ENCODE measurements around the gene SNX15. TPM values are rescaled to one million over a fixed set of nuclear protein-coding genes. Genes with fewer than 3 reads are reported as not detected.
"Not testable (repeated sequence)": the region's sequence is repeated elsewhere in the genome, so short reads cannot be mapped to it uniquely, and the experiment has no call there.

Gene SNX15
- total RNA-seq (2022): 18.0 and 21.0 TPM in 2 replicates
- Bru-seq, nascent RNA: not detected
- BruChase-seq, experiment 1, labeled RNA remaining after a 6-hour chase: percentile 36 among the genes with signal in this experiment
- BruChase-seq, experiment 2, labeled RNA remaining after a 2-hour chase: percentile 35 among the genes with signal in this experiment
- long read RNA-seq, transcript SNX15-202 (8 exons, 1,939 nt): major isoform, 74 of 76 reads
- long read RNA-seq, partial matches to known transcripts: 0 of 76 reads
- long read RNA-seq, other reads (novel, unspliced or antisense): 1 of 76 reads

- H3K9me3 Mint-ChIP-seq (ENCODE audit: unreplicated experiment): no peaks in the 10 kb centered on the region
- DNase-seq (ENCODE audit: unreplicated experiment): peak; percentile 97
- H3K27ac Mint-ChIP-seq (ENCODE audit: low read depth, unreplicated experiment): peak within 1 kb of the TSS; percentile 30
- peak; percentile 71 for TF ChIP-seq CTCF (IDR thresholded peaks at IDR 0.05; ENCODE audit: unreplicated experiment)
- peak within 1 kb of the TSS; percentile 75 for H3K4me3 Mint-ChIP-seq (ENCODE audit: unreplicated experiment)
- no peaks in the 10 kb centered on the region for H3K27me3 Mint-ChIP-seq (ENCODE audit: insufficient read depth, unreplicated experiment)
- peaks cover 7% of the 10 kb centered on the region for H3K4me1 Mint-ChIP-seq (ENCODE audit: insufficient read depth, unreplicated experiment)
- POLR2A ChIA-PET: interaction anchor here (0.8 to 3.7 kb wide), 16 partner anchors 9 to 590 kb away, joined by 3 to 28 read pairs (median 4); partner anchors contain the start of genes ARL2, FAU, MRPL49 and SAC3D1
- BruUV-seq (replicated peaks): TSS peak; percentile 72
- H3K36me3 Mint-ChIP-seq (ENCODE audit: insufficient read depth, unreplicated experiment): peaks cover 11% of the 10 kb centered on the region
- intact Hi-C loops (cut with micrococcal nuclease): loop anchor here (5.0 kb wide), 2 partner anchors 55 to 110 kb away; partner anchors contain the start of genes ATG2A, CDCA5 and ZFPL1
- CTCF ChIA-PET: interaction anchor here (0.6 to 5.9 kb wide), 10 partner anchors 12 to 239 kb away, joined by 3 to 64 read pairs (median 3); partner anchors contain the start of genes ARL2, SAC3D1 and ZNHIT2
Observed at GRCh38 chr11:65027213-65028067, at the start of gene SNX15. Gene SNX15 (plus strand): TSS chr11:65027439. CDS start chr11:65027538, 99 bp downstream.

GRCh38 chr11:64983339-64983738, 43.9 kb upstream of the SNX15 start:
- POLR2A ChIA-PET: not testable (repeated sequence)

GRCh38 chr11:64987998-64988854, 39.0 kb upstream of the SNX15 start:
- intact Hi-C loops (cut with micrococcal nuclease): no loop called here
- BruUV-seq (replicated peaks): no TSS peak
- POLR2A ChIA-PET: no interaction called here
- Mint-ChIP-seq H3K4me3 (ENCODE audit: unreplicated experiment) (no peak overlapping the region), H3K36me3 (ENCODE audit: insufficient read depth, unreplicated experiment) (no peaks in the 10 kb centered on the region), H3K4me1 (ENCODE audit: insufficient read depth, unreplicated experiment) (no peaks in the 10 kb centered on the region), H3K27ac (ENCODE audit: low read depth, unreplicated experiment) (no peak overlapping the region), H3K27me3 (ENCODE audit: insufficient read depth, unreplicated experiment) (no peaks in the 10 kb centered on the region), H3K9me3 (ENCODE audit: unreplicated experiment) (no peaks in the 10 kb centered on the region)
- TF ChIP-seq CTCF (IDR thresholded peaks at IDR 0.05; ENCODE audit: unreplicated experiment): no peak
- CTCF ChIA-PET: no interaction called here
- no peak for DNase-seq (ENCODE audit: unreplicated experiment)

More at GRCh38 chr11:64983339-64983738, 43.9 kb upstream of the SNX15 start:
- H3K4me3 Mint-ChIP-seq (ENCODE audit: unreplicated experiment); H3K27ac Mint-ChIP-seq (ENCODE audit: low read depth, unreplicated experiment); DNase-seq (ENCODE audit: unreplicated experiment); H3K4me1 Mint-ChIP-seq (ENCODE audit: insufficient read depth, unreplicated experiment); intact Hi-C loops (cut with micrococcal nuclease); H3K36me3 Mint-ChIP-seq (ENCODE audit: insufficient read depth, unreplicated experiment); BruUV-seq (replicated peaks); H3K9me3 Mint-ChIP-seq (ENCODE audit: unreplicated experiment): not testable (repeated sequence)
- CTCF ChIA-PET: interaction anchor here (0.7 kb wide), 1 partner anchor 138 kb away, joined by 4 read pairs; no protein-coding TSS in a partner anchor
- peaks cover 11% of the 10 kb centered on the region for H3K27me3 Mint-ChIP-seq (ENCODE audit: insufficient read depth, unreplicated experiment)

- no peak for DNase-seq (ENCODE audit: unreplicated experiment)
- intact Hi-C loops (cut with micrococcal nuclease): no loop called here
- H3K9me3 Mint-ChIP-seq (ENCODE audit: unreplicated experiment): no peaks in the 10 kb centered on the region
- no peak for TF ChIP-seq CTCF (IDR thresholded peaks at IDR 0.05; ENCODE audit: unreplicated experiment)
- no peak overlapping the region for H3K4me3 Mint-ChIP-seq (ENCODE audit: unreplicated experiment)
- ChIA-PET POLR2A (interaction anchor here (0.8 kb wide), 1 partner anchor 130 kb away, joined by 3 read pairs; no protein-coding TSS in a partner anchor), CTCF (no interaction called here)
- no TSS peak for BruUV-seq (replicated peaks)
- H3K36me3 Mint-ChIP-seq (ENCODE audit: insufficient read depth, unreplicated experiment): no peaks in the 10 kb centered on the region
- no peak overlapping the region for H3K27ac Mint-ChIP-seq (ENCODE audit: low read depth, unreplicated experiment)
- H3K4me1 Mint-ChIP-seq (ENCODE audit: insufficient read depth, unreplicated experiment): no peaks in the 10 kb centered on the region
- no peaks in the 10 kb centered on the region for H3K27me3 Mint-ChIP-seq (ENCODE audit: insufficient read depth, unreplicated experiment)
Observed at GRCh38 chr11:64989416-64989815, 37.8 kb upstream of the SNX15 start.

Data from MCF 10A (cell line).